ENCODE measurements around the gene ATP8A1.
"Not testable (repeated sequence)": the region's sequence is repeated elsewhere in the genome, so short reads cannot be mapped to it uniquely, and the experiment has no call there.

ATP8A1 gene

DNA sequence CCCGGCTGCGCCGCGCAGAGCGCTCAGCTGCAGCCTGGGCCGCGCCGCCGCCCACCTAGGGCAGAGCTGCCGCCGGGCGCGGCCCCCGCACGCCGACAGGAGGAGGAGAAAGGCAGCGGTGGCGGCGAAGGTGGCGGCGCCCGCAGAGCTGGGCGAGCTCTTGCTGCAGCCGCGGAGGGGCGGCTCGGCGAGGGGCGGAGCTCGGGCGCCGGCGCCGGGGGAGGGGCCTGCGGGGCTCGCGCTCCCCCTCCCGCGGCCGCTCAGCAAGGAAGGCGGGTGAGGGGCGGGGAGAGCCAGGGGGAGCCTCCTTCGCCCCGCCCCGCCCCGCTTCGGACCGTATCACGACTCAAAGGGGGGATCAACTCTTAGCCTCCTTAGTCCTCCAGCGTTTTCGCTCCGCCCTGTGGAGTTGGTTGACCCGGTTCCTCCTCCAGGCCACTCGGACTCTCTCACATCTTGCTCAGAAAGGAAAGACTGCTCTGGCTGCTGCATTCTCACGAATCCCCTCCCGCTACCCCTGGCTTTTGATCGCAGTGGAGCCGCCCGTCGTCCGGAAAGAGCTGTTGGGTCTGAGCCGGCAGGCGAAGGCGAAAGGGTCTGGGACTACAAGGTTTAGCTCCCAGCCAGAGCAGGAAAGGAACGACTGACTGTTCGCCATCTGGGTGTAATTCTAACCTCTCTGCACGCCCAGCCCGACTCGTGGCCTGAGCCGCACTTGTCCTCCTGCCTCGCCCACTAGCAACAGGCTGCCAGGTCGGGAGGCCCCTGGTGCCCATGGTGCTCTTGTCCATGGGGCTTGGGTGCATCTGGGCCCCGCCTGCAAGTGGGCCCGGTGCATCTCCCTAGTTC lies at the start of gene ATP8A1:
TSS of gene ATP8A1 (minus strand) at position 162 of the 849 bp plus-strand sequence. CDS start 232 bp downstream, outside the sequence.
- peak; percentile 62 for DNase-seq

DNA sequence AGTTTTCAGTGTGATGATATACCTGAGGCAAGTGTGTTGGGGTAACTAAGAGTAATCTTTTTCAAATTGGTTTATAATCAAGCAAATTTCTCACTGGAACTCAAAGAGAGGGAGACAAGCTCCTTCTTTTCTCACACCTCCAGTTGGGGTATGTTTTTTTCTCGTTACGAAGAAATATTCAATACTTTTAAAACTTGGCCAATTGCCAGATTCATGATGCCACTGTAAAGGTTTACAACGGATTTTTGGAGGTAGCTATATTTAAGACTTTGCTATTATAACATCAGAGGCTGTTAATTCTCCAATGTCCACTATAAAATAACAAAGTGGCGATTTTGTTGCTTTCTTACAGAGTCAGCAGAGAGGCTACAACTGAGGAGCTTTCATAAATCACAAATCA lies 49.2 kb upstream of the ATP8A1 start:
- DNase-seq, result no peak

DNA sequence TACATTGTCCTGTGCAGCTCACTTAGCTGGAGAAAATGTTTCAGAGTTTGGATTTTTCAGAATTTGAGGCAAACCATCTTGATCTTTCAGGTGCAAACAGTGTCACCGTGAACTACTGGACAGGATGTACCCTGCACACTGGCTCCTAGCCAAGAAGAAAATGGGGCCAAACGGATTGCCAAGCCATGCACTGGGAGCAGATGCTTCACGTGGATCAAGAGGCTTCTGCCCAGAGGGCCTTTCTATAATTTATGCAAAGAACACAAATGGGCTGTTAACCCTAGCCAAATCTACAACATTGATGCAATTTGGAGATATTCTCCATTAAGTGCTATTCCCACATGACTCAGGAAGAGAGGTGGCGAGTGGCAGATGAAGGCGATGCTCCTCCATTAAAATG lies 46.9 kb upstream of the ATP8A1 start:
- DNase-seq, result no peak

DNA sequence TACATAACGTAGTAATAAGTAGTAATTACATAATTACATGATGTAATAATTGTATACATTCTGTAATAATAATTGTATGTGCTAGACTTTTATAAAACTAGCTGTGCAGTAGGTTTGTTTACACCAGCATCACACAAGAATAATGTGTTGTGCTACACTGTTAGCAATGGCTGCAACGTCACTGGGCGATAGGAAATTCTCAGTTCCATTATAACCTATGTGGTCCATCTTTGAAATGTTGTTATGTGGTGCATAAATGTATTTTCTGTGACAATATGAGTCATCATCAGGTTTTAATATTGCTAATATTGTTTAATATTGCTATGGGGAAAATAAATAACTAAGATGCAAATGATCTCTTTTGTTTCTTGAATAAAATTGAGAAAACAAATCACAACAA lies 46.0 kb upstream of the ATP8A1 start:
- no peak for DNase-seq

DNA sequence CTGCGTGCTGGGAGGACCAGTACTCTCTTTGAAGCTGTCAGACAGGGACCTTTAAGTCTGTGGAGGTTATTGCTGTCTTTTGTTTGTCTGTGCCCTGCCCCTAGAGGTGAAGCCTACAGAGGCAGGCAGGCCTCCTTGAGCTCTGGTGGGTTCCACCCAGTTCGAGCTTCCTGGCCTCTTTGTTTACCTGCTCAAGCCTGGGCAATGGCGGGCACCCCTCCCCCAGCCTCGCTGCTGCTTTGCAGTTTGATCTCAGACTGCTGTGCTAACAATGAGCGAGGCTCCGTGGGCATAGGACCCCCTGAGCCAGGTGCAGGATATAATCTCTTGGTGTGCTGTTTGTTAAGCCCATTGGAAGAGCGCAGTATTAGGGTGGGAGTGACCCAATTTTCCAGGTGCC lies 44.9 kb upstream of the ATP8A1 start:
- not testable (repeated sequence) for DNase-seq

DNA sequence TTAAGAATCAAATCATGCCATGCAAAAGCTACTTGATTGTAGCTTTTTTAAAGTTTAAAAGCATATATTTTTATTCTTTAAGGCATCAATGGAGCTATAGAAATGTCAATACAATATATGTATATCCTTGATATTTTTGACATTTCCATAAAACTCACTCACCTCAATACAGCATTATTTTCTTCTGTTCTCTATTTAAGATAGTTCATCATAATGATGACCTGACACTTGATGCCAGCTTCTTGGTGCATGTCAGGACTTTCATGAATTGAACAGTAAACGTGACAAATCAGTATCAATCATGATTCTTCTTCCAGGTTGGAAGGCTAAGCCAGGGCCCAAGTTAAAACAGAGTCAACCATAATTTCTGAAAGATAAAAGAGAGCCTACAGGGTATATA lies 33.6 kb upstream of the ATP8A1 start:
- no peak for DNase-seq

DNA sequence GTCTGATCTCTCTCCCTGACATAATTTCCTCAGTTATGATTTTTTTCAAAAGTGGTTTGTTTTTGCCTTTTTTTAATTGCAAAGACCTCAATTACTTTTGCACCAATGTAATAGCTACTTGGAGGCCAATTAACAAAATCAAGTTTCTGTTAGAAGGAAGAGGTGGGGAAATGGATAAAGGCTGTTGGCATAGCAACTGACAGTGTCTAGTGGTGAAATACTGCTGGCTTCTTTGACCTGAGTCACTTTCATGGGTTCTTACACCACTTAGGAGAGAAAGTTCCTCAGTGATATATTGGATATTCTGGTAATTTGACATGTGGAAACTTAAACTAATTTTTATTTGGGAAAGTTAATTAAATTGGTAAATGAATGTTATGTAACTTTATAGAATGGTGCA lies 26.5 kb upstream of the ATP8A1 start:
- no peak for DNase-seq

DNA sequence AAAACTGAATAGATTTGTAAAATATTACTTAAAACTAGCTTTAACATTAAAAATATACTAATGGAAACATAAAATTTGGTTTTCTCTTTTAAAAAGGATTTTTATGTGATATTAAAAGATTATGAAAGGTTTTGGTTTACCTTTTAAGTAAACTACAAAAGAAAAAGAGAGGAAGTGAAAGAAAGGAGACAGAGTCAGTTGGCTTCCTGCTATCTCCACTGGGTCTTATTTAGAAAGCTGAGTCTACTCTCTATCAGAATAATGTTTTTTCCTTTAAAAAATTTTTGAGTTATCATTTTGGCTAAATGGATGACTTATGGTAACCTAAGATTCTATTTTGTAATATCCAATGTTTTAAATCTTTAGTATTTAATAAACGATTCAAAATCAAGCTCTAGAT lies 21.6 kb upstream of the ATP8A1 start:
- no peak for DNase-seq

DNA sequence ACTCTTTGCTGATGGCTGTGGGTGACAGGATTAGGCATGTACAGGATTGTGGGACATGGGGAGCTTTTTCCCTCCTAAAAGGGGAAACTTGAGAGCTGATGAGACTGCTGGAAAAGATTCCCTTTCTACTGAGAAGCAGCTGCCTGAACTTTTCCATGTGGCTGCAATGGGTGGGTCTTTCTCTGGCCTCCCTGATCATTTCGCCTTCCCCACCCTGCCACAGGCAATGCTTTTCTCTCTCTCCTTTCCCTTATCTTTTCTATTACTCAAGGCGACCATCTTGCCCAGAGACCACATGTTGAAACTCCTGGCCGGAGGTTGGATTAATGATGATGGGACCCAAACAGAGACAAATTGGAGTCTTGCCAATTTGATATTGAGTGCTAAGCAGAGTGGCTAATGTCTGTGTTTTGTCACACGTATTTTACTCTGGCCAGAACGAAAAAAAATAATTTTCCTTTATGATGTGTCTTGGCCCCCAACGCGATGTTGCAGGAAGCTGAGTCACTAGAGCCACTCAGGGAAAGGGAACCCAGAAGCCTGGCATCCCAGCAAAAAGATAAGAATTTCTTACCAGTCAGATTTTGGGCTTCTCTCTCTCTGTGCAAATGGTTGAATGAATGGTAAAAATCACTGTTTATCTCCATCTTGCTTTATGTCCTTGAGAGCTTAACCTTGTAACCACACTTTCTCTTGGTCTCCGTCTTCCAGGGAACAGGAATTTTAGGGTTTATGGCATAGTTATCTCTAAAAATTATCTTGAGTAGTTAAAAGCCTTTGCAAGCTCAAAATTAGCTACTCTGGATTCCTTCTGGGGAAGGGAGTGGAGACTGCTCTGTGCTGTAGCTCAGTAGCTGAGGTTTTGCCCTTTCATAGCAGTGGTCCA lies 19.4 kb upstream of the ATP8A1 start:
- no peak for DNase-seq

DNA sequence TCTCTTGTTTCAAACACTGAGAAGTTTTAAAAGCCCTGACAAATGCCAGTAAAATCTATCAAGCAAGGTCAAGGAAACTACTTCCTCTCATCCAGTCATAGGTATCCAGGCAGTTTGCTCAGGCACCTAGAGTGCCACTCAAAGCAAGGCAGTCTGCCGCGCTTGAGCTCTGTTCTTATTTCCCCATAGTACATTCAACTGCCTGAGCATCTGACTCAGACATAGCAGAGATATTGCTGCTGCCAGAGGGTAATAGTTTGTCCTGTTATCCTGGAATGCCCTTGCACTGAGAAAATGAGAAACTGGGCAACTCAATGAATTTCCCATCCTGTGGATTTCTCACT lies 16.1 kb upstream of the ATP8A1 start:
- no peak for DNase-seq

DNA sequence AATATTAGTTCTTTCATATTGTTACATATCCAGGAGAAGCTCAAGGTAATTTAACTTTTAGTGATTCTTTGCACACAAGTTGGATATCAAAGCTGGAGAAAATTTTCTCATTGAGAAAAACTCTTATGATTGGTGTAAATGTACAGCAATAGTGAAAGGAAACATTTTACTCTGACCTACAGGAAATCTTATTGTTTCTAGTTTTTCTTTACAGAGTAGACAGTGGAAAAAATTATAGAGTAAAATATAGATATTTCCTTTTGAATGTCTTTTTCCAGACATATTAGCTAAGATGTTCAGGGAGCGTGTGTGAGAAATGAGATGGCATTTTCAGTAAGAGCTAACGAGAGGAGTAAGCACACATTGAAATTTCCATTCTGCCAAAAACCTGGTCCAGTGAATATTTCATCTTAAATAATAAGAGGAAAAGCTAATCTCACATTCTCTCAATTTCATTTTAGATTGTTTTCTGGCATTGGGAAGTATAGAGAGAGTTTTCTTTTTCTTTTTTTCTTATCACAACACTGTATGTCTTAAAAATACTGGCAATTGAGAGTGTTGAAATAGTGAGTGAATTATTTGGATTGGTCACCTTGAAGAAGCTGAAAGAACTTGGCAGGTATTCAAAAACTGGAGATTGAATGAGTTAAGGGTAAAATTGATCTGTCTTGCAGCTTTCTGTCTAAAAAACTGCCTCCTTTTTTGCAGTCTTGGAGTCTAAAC lies 15.6 kb upstream of the ATP8A1 start:
- no peak for DNase-seq

DNA sequence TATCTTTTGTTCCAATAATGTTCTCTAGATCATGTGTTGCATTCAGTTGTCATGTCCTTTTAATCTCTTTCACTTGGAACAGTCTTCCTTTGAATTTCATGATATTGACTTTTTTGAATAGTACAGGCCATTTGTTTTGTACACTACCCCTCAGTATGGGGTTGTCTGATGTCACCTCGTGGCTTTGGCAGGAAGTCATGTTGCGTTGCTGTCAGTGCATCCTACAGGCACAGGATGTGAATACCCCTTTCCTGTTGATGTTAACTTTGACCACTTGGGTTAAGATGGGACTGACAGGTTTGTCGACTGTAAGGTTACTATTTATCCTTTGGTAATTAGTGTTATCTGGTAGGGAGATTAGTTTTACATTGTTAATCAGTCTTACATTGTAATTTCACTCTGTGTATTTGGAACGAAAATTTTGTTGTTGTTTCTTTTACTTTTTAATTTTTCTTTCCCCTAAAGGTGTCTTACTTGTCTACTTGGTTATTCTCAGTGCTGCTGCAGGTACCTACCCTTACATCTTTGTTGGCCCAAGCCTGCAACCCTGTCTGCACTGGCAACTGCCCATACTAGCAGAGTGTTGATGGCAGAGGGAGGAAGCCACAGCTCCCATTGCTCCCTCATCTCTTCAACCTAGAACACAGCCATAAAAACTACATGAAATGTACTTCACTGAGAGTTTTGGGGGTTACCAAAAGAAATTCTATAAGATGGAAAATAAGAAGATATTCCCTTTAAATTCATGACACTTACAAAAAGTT lies 14.7 kb upstream of the ATP8A1 start:
- no peak for DNase-seq

DNA sequence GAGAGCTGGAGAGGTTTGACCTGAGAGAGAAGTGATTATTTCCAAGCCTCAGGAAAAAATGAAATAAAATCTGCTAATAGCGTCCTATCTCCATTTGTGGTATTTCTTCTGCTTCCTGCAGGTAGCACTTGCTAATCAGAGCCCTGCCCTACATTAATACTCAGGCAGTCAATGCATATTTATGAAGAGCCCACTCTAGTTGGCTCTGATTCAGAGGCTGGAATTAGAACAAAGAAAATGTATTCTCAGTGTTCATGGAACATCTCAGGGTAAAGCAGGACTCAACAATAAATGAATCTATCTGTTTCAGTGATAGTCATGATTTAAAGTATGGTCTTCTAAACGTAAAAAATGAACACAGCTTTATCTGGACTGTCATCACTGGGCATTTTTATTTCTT lies 1.4 kb upstream of the ATP8A1 start:
- no peak for DNase-seq

DNA sequence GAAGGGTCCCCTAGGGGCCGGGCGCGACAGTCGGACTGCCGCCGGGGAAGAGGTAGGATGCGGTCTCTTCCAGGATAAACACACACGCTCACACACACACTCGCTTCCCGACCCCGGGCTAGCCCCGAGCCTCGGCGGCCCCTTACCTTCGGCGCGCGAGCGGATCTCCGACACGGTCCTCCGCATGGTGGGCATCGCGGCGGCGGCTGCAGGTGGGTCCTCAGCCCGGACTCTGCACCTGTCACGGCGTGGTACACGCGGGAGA lies 294 bp downstream of the ATP8A1 start:
- DNase-seq, result no peak

DNA sequence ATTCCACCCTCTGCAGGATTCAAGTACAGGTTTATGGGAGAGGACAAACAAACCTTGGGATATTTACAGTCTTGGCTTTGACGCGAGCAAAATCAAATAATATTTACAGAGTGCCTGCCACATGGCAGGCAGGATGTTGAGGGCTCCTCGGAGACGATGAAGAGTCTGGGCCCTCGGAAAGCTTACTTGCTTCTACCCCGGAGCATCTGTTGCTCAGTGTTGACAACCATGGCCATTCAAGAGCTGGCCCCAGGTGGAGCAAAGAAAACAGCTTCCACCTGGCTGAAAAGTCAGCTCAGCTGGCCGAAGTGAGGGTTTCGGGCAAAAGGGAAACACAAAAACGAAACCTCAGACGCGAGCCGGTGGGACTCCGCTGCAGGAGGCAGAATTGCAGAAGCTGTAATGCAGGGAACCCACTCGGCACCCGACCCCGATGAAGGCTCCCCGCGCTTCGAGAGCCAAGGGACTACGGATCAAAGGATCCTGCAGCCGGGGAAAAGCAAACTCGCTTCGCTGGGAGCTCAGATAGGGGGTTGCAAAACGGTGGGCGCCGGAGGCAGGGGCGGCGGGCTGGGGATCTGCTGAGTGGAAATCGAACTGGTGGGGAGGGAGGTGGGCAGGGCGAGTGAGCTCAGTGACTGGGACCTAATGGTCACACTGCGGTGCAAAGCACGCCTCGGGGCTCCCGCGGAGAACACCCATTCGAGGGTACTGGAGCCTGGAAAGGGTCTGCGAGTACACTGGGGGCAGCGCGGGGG lies 805 bp downstream of the ATP8A1 start:
- no peak for DNase-seq

DNA sequence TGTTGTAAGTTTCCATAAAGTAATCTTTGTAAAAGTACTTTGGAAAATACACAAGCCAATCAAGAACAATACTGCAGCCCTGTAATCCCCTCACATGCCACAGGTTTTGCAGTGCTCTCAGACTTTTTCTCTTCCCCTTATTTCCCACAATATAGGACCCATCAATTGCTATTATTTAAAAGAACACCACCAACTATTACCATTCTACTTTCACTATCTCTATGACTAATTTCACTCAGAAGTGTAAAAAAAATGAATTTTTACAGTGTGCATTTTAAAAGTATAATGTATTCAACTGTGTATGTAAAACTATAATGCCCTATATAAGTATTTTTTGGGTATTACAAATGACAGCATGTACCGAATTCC lies 1.7 kb downstream of the ATP8A1 start:
- DNase-seq, result no peak

DNA sequence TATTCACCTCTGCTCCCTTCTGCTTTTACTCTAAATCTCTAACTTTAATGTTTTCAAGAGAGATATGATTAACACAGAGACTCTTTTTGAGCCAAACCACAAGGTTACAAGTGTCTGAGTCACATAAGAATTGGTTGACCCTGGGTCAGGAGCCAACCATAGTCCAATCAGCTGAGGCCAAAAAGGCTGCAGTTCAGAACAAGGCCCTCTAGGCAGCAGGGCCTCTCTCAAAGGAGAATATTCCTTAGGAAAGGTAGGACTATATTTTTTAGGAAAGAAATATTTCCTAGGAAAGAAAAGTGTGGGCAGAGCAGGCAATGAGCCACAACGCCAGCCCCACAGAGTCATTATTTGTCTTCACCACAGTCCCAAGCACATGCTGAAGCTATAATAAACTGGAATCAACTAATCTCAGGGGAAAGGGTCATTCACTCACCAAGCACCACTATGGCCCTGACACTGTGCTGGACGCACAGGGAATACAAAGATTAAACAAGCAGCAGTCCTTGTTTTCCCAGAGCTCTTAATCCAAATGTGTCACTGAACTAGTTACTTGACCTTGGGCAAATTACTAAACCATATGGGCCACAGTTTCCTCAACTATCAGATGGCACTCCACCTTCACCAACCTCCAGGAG lies 2.2 kb downstream of the ATP8A1 start:
- DNase-seq, result no peak

DNA sequence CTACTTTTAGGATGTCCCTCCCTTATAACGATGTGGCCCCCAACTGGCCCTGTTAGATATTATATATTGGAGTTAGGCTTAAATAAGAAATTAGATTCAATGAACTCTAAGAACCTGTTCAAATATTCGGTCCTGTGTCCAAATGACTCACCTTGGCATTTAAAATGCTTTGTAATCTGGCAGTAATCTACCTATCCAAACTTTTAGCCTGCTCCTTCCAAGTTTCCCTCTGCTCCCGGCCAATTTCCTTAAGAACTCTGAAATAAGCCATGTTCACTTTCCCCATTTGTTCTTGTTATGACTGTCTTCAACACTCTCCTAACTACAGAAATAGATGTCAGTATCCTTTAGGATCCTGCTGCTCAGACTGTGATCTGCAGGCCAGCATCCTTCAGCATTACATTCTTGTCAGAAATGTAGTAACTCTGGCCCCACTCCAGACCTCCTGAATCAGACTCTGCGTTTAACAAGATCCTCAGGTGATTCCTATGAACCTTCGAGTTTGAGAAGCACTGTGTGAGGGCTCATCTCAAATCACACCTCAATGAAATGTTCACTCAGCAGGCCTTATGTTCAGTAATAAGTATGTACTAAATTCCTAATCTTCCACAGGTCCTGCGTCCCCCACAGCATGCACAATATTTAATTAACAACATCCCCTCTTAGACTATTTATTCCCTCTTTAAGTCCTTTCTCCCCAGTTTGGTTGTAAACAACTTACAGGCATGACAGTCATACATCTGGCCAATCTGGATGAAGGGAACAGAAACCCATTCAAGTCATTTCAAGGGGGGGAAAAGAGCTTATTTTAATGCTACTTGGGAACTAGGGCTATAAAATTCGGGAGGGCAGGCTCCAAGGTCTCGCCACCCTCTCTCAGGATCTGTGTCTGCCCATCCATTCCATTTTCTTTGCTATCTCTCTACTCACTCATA lies 3.0 kb downstream of the ATP8A1 start:
- DNase-seq, result no peak

DNA sequence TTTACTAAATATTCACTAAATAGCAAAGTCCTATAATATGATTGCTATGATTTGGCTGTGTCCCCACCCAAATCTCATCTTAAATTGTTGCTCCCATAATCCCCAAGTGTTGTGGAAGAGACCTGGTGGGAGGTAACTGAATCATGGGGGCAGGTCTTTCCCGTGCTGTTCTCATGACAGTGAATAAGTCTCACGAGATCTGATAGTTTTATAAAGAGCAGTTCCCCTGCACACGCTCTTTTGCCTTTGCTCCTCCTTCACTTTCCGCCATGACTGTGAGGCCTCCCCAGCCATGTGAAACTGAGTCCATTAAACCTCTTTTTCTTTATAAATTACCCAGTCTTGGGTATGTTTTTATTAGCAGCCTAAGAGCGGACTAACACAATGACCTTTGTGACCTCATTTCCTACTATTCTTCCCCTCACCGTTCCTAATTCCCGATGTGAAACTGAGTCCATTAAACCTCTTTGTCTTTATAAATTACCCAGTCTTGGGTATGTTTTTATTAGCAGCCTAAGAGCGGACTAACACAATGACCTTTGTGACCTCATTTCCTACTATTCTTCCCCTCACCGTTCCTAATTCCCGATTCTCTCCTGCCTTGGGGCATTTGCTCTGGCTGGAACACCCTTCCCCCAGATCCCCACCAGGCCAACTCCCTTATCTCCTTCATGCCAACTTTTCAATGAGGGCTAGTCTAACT lies 4.2 kb downstream of the ATP8A1 start:
- not testable (repeated sequence) for DNase-seq

DNA sequence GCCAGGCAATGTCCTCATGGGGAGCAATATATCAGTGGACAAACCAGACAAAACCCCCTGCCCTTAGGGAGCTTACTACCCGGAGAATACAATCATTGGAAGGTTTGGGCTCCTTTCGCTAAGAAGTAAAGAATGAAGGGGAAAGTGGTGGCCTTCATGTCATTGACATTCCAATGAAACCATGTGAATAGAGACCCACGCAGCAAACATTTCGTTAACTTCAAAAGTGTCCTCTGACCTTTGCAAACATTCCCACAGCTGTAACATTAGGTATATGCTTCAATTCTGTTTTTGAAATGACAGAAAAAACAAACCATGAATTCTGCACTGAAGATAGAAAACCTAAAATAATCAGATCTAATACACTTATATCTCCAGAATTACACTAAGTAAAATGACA lies 7.0 kb downstream of the ATP8A1 start:
- DNase-seq, result no peak
